ENCODE data around the gene ZNF438.
A peak's percentile ranks its signal among the peaks of the same experiment; 100 is the strongest.
"Not testable (repeated sequence)": the region's sequence is repeated elsewhere in the genome, so short reads cannot be mapped to it uniquely, and the experiment has no call there.

The ZNF438 gene

DNA sequence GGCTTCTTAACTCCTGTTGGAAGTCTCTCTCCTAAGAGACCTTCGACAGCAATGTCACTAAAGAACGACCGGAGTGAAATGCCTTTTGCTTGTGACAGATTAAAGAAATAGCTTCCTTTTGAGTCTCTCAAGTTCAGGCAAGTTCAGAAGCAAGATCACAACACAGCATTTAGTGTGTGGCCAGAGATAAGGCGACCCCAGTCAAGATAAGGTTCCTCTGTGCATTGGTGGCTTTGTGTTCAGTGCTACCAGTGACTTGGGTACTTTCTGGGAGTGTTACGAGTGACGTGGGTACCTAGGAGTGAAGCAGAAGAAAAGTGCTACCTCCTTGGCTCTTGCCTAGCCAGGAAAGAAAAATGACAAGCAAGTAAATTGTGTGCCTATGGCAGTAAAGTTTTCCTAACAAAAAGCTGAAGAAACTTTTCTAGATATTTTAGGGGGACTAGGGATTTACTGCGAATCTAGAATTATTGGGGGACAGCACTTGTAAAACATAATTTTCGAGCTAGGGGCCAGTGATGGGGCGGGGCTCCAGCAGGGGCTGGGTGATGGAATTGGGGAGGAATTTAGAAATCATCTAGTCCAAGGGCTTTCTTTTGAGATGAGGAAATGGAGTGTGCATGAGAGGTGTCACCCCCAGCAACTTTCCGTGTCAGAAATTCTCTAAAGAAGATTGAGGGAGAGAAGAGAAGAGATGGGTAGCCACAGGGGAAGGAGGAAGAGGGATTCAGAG lies 210.2 kb downstream of the ZNF438 start:
- no peak for DNase-seq

DNA sequence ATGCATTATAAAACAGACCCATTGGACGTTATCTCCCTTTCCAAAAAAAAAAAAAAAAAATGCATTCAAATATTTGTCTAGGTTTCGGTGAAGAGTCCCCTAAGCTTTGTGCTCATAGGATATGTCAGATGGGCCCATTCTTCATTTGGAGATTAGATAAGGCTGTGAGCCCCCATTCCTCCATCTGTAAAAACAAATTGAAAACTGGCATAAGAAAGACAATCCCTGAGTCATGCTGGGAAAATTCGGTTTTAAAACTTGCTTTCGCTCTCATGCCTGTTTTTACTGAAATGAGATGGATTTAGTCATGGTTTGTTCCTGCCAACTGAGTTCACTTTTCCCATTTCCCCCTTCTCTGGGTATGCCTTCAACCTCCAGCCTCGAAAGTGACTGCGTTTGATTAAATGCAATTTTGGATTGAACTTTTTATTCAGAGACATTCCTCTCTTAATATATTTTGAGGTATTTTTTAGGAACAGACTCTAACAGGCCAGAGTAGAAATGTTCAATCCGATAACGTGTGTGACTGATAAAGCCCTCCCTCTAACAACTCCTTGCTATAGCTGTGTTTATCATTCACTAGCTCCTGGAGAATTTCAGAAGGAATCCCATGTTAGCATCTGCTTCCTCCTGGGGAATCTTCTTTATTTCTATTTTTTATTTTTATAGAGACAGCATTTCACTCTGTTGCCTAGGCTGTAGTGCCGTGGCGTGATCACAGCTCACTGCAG lies 211.2 kb downstream of the ZNF438 start:
- DNase-seq: no peak

DNA sequence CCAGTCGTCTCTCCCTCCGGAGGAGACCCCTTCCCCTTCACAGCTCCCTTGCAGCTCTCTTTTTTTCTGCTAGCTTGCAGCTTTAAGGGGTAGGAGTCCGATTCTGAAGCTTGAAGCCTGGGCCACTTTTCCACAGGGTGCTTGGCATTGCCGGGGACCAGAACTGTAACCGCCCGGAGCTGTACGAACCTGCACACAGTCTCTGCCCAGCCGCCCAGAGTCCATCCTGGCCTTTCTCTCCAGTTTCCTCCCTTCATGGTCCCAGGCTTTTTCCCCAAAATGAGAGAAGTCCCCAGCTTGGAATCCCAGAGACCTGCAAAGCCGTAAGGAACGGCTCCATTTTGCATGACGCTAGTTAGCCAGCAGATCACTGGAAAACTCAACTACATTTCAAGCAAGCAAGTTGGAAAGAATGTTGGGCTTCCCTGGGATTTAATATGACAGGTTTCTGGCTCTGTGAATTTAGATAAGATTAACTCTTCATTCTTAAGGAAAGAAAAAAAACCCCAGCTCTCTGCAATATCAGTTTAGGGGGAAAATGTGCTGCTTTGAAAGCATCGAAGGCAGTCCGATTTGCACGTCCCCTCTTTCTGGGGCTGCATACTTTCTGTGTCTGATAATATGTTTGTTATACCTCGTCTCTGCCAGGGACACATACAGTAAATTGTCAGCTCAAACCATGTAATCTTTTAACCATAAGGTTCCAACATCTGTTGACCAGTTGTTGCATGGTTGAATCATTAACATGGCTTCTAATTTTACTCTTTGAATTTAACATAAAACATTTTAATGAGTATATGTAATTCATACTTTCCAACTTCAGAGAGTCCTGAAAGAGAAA lies 212.1 kb downstream of the ZNF438 start:
- DNase-seq: no peak

DNA sequence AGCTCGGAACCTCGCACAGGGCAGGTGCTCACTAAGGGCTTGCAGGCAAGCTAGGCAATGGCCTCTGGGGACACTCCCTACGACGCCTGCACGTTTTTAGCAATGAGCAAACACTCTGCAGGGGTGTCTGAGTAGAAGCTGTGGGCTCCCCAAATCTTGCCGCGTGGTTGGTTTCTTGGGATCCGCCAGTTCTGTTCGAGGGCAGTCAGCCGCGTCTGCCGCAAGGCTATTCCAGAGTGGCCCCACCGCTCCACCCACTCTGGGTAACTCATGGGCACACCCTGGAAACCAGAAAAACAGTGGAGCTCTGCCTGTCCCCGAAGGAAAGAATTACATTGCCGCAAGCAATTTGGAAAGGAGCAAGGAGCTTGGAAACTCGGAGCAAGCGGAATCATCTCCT lies 212.8 kb downstream of the ZNF438 start:
- DNase-seq: no peak

DNA sequence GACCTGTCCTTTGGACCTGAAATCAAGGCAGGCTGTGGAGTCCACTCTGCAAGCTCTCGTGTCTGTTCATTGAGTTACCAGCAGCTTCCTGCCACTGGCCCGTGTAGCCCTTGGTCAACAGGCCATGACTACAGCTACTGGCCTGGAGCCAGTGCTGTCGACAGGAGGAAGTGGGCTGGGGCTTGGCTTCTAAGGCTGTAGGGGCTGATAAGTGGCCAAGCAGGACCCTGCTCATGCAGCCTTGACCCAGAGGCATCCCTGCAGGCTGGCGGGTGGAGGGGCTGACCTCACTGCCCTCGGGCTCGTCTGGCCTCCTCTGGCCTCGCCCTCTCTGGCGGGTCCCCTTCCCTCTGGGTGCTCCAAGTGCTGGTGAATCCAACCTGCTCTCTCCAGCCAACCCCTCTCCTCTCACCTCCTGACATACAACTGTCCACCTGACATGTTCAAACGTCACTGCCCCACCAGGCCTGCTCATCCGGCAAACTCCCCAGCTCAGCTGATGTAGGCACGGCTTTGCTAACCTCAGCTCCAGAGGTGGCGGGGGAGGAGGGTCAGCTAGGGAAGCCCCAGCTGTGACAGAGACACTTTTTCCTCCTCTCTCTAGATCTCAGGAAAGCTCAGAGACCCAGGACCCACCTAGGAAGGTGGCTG lies 213.5 kb downstream of the ZNF438 start:
- peak; percentile 1 to 54 for DNase-seq

DNA sequence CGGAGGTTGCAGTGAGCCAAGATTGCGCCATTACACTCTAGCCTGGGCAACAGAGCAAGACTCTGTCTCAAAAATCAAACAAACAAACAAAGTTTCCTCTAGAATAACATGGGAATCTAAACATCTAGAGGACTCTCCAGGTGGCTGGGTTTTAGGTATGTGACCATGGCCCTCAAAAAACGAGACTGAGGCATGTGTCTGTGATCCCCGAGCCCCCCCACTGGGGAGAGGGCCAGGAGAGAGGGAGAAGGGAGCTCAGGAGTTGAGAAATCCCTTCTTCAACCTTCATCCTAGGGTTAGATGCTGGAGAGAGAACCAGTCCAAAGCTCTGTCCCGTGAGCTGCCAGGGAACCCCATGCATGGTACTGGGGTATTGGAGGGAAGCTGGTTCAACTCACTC lies 214.1 kb downstream of the ZNF438 start:
- no peak for DNase-seq

DNA sequence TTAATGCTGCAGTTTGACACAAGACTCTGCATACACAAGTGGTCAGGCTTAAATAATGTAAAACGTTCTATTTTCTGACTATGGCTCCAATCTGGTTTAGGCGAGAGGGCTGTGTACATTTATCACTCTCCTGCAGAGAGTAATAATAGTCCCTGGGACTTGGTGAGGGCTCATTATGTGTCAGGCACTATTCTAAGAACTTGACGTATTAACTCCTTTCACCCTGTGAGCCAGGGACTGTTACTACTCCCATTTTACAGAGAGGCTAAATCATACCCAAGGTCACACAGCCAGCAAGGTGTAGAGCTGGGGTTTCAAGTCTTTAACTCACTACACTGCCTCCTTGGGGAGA lies 214.9 kb downstream of the ZNF438 start:
- no peak for DNase-seq

DNA sequence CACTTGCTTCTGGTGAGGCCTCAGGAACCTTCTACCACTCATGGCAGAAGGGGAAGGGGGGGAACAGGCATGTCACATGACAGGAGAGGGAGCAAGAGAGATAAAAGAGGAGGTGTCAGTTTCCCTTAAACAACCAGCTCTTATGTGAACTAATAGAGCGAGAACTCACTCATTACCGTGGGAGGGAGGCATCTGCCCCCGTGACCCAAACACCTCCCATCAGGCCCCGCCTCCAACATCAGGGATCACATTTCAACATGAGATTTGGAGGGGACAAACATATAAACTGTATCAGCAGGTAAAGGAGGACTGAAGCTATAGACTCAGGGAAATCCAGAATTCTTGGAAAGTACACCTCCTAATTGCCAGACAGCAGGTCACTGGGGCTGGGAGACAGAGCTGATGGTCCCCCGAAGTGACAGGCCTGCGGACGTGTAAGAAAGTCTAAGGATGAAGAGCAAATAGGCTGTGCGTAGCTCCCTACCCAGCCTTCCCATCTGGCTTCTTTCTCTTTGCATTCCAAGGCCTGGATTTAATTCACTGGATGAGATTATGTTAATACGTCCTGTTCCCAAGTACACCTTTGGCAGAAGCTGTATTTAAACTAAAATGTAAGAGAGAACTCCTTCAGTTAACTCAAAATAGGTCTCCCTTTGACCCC lies 215.4 kb downstream of the ZNF438 start:
- DNase-seq: no peak

DNA sequence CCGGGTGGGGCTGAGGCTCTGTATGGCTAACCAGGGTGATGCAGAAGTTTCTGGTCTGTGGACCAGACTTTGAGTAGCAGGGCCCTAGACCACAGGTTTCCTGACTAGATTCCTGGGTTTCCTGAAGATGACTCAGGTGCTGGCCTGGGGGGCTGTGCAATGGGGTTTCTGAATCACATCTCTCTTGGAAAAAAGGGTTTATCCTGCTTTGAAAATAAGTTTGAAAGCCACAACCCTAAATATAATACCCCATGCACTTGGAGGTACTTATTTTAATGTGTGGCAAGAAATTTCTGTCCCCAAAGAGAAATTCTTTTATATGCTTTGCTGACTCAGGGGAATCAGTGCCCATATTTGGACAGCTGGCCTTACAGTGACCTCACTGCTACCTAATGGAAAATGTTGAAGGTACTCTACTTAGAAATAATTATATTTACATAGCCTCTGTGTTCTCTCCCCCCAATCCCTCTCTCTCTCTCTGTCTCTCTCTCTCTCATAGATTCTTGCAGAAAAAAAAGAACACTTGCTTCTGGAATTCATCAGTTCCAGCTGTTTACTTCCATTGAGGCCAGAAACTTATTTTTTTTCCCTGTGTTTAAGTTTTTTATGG lies 217.7 kb downstream of the ZNF438 start:
- no peak for DNase-seq

DNA sequence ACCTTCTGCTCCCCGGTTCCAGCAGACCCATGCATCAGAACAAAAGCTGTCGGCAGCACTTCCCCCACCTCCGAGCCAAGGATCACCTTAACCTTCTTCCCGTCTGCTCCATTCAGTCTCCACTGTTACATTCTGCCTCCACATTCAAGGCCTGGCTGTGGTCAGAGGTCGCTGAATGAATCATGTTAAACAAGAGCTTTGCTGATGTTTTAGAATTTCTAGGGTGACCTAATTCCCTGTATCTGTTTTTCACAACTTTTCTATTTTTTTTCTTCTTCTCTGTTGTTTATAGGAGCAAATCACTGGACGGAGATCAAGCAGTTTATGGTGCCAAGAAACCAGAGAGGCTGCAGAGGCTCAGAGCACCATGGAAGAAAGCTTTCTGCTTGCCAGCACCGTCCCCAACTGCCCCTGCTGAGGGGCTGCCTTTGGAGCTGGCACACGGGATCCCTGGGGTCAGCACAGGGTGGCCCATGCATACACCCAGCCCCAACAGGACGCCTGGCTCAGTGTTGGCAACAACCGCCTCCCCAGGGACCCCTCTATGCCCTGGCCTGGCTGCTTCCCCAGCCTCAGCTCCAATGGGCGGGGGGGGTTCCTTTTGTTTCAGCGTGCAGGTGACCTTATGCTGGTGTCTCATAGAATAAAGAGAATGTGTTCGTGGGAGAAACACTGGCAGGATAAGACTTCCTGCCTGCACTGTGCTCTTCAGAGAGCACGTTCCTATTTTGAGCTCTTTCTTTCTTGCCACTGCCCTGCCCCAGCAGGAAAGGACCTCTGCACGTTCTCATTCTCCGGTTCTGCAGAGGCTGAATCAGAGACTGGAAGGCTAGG lies 219.4 kb downstream of the ZNF438 start:
- DNase-seq: no peak

DNA sequence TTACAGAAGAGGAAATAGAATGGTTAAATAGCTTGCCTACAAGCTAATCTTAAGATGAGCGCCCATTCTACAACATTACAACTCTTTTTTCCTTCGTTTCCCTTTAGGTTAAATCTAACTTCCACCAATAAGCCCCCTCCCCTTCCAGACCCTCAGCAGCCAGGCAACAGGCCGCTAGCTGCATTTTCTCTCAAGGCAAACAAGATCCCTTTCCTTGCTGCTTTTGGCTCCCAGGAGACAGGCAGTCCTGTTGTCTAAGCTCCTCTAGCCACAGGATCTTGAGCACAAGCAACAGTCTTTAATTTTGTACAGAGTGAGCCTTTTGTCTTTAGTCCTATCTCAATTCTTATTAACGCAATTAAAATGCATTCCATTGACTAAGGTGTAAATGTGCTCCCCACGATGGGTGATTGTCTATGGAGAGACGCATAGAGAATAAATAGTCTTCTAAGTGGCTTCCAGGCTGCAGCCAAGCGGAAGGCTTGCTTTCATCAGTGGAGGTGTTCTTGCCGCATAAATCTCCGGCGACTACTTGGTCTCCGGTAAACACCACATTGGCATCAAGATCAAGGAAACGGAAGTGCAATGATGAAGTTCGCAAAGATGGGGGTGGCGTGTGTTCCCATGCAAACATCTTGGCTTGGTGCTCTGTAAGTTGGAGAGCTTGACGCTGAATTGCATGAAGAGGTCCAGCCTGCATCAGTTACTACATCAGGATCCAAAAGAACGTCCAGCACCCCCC lies 220.2 kb downstream of the ZNF438 start:
- no peak for DNase-seq

DNA sequence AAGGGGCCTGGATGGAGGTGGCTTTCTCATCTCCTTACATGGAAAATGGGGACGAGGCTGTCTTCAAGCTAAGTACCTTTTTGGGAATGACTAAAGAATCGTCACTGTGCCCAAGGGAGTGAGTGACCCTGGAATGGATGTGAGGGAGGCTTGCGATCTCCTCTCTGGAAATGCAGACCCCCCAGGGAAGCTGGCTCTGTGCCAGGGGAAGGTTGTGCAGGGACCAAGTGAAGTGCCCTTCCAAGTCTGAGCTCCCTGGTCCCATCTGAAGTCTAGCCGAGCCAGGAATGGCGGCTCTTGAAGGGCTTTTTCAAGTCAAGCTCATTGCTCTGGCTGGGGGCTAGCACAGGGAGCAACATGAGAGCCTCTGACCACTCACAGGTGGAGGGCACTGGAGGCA lies 221.2 kb downstream of the ZNF438 start:
- DNase-seq: no peak

DNA sequence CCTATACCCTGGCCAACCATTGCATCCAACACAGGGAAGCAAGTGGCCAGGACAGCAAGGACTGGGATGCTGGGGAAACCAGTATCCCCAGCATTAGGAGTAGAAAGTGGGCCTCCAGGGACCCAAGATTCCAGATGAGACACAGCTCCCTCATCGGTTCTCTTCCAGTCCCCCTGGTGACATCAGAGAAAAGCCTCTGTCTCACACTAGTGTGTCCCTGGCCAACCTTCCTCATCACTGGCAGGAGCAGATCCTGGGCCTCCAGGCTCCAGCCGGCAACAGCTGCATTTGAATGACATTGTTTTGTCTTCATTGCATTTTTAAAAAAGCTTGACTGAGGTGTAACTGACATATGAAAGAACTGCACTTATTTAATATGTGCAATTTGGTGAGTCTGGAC lies 224.8 kb downstream of the ZNF438 start:
- DNase-seq: no peak

DNA sequence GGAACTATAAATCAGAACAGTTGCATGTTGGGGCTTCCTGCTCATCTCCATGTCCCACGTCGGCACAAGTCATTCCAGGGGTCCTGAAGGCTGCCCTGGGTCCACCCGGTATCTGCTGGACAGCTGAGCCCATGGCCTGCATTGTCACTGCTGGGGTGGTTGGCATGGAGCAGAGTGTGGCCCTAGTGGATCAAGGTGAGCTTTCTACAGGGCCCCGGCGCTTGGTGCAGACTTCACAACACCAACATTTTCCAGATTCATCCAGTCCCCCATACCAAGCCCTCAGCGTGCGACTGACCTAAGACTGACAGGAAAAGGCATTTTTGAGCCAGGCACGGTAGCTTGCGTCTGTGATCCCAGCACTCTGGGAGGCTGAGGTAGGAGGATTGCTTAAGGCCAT lies 226.6 kb downstream of the ZNF438 start:
- no peak for DNase-seq

DNA sequence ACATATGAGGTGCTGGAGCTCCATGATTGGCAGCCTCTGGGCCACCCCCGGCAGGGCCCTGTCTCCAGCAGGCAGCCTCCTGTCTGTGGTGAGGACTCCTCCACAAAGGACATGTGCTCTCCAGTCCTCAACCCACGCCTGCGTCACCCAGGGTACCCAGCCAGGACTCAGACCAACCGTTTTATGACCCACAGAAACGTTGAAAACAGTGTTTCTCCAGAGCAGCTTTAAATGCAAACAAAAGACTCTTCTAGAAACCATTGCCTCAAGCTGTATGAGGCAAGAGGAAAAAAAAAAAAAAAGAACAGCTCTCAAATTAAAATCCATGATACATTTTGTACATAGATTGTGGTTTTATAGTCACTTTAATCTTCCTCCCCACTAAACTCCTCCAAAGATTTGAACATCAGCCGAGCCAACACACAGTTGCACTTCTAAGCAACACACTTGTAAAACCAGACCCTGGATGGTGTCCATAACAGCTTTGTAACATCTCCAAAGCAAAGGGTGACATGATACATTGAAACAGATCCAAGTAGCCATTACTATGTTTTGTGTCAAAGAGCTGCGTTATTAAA lies 227.1 kb downstream of the ZNF438 start:
- no peak for DNase-seq

DNA sequence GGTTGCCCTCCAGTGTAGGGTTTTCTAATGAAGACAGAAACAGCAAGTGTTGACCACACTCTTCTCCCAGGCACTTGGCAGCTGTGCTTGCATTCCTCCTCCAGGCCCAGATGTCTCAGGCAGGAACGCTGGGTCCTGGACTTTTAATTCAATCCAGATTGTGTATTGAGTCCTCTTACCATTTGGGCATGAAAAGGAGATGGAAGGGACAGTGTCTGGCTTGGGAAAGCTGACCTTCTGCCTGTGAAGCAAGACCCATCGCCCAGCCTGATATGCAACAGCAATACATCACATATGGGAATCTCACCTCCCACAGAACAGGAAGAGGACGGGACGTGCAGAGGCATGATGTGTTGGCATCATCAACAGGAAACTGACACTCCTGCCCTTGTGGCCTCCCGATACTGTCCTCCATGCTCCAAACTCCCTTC lies 227.8 kb downstream of the ZNF438 start:
- no peak for DNase-seq

DNA sequence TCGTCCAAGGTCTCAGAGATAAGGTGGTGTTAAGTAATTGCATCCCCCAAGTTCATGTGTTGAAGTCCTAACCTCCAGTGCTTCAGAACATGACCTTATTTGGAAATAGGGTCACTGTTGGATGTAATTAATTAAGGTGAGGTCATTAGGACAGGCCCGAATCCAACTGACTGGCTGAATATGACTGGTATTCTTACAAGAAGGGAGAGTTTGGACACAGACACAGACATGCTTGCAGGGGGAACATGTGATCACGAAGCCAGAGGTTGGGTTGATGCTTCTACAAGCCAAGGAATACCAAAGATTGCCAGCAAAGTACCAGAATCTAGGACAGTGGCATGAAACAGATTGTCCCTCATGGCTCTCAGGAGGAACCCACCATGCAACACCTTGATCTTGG lies 228.6 kb downstream of the ZNF438 start:
- DNase-seq: no peak

DNA sequence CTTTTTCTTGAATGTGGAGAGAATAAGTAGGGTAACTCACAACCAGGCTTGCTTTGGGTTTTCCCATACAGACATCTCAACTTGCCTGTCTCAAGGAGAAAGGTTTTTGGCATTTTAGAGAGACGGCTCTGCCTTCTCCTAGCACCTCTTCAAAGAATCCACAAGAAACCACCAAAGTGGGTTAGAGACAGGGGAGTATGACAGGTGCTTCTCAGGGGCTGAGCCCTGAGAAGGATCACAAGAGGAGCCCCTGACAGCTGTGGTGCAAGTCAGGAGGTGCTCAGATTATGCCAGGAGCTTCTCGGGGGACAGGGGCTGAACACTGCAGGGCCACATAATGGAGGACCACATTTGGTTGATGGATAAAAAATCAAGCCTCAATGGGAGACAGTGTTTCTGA lies 231.3 kb downstream of the ZNF438 start:
- no peak for DNase-seq

DNA sequence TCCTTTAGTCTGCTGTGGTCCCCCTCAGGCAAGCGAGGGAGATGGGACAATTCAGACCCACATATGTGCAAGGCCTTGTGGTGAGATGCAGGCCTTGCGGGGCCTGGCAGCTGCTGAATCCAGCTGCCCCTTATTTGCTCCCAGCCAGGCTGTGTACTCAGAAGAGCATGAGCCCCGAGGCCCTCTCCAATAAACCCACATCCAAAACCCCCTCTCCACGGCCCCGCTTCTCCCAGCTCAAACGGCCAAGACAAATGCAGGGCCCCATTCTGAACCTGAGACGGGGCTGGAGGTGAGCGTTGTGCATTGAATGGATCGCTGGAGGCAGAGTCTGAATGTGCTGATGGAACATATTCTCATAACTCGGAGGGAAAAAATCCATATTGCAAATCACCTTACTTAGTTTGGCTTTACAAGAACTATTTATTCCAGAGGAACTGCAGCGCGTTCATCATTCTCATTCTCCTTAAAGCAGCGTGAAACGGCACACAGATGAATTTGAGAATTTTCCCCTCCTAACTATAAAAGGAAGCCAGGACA lies 232.9 kb downstream of the ZNF438 start:
- no peak for DNase-seq

DNA sequence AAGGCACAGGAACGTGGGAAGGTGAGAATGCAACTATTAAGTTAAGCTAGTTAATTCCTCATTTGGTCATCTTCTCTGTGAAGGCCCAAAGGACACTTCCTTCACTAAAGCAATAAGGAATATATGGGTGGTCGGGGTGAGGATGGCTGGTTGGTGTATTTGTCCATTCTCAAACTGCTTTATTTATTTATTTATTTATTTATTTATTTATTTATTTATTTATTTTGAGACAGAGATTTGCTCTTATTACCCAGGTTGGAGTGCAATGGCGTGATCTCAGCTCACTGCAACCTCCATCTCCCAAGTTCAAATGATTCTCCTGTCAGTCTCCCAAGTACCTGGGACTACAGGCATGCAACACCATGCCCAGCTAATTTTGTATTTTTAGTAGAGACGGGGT lies 236.6 kb downstream of the ZNF438 start:
- not testable (repeated sequence) for DNase-seq
